GM18526 (cell line): ENCODE data around the gene NCAPG2.

ENCODE experiments used
- POLR2A ChIP-seq: IDR thresholded peaks from 3 replicates; pipeline ENCODE4 v1.6.1; 2011; ENCODE audit not compliant: insufficient read length; ENCODE audit errors: extremely low read depth

The NCAPG2 gene

GRCh38 chr7:158726277-158726807 lies 21.7 kb upstream of the NCAPG2 start:
- no peak for TF ChIP-seq POLR2A

GRCh38 chr7:158725506-158725800 lies 20.8 kb upstream of the NCAPG2 start:
- no peak for TF ChIP-seq POLR2A

GRCh38 chr7:158724658-158725505 lies 20.3 kb upstream of the NCAPG2 start:
- TF ChIP-seq POLR2A = no peak

GRCh38 chr7:158723714-158724385 lies 19.2 kb upstream of the NCAPG2 start:
- no peak for TF ChIP-seq POLR2A

- no peak for TF ChIP-seq POLR2A
These were observed 18.7 kb upstream of the NCAPG2 start for GRCh38 chr7:158723266-158723665.

GRCh38 chr7:158722574-158723237 lies 18.1 kb upstream of the NCAPG2 start:
- no peak for TF ChIP-seq POLR2A

- TF ChIP-seq POLR2A = no peak
These were observed 15.5 kb upstream of the NCAPG2 start for GRCh38 chr7:158720112-158720511.

- no peak for TF ChIP-seq POLR2A
These were observed 12.2 kb upstream of the NCAPG2 start for GRCh38 chr7:158716802-158717201.

GRCh38 chr7:158710651-158711102 lies 6.1 kb upstream of the NCAPG2 start:
- TF ChIP-seq POLR2A = no peak

- TF ChIP-seq POLR2A = no peak
These were observed 3.0 kb upstream of the NCAPG2 start for GRCh38 chr7:158707610-158708009.

- no peak for TF ChIP-seq POLR2A
These were observed 2.3 kb upstream of the NCAPG2 start for GRCh38 chr7:158706710-158707590.

GRCh38 chr7:158706273-158706704 lies 1.7 kb upstream of the NCAPG2 start:
- no peak for TF ChIP-seq POLR2A

GRCh38 chr7:158705234-158705850 lies 738 bp upstream of the NCAPG2 start:
- TF ChIP-seq POLR2A = no peak

GRCh38 chr7:158702944-158703343 lies 1.7 kb downstream of the NCAPG2 start:
- no peak for TF ChIP-seq POLR2A
